ENCODE measurements around the gene IRX4. TPM values are rescaled to one million over a fixed set of nuclear protein-coding genes. Genes with fewer than 3 reads are reported as not detected.

Gene IRX4
- total RNA-seq, 1 experiment from 2014 or later: 44.7 TPM

DNA sequence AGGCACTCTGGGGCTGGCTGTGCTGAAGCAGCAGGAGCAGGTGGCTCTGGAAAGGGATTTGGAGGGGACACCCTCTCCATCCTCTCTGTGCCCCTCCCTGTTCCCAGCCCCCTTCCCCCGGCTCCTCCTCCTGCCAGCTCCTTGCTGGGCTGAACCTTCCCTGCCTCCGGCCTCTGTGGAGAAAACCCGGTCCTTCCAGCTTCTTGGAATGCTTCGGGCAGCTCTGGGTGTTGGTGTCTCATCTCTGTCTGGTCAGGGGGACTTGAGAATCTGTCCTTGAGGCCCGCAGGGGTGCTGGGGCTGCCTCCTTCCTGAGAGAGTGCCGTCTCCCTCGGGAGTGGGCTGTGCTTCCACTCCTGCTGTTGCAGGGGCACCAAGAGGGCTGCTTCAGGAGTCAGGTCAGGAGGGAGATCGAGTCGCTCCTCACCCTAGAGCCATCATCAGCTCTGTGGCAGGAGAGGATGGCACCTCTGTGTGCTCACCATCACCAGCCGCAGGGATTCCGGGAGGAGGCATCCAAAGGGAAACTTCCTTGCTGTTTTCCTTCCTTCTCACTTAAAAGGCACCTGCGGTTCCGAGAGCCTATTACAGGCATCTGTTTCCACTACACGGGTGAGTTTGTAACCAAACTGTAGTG lies 50.9 kb downstream of the IRX4 start:
- no TSS peak for BruUV-seq (replicated peaks)
- Mint-ChIP-seq H3K4me1 (ENCODE audit: insufficient read depth, unreplicated experiment) (no peaks in the 10 kb centered on the region), H3K27ac (ENCODE audit: low read depth, unreplicated experiment) (no peak overlapping the region), H3K36me3 (ENCODE audit: insufficient read depth, unreplicated experiment) (no peaks in the 10 kb centered on the region), H3K27me3 (ENCODE audit: insufficient read depth, unreplicated experiment) (peaks cover 12% of the 10 kb centered on the region), H3K4me3 (ENCODE audit: unreplicated experiment) (no peak overlapping the region), H3K9me3 (ENCODE audit: unreplicated experiment) (no peaks in the 10 kb centered on the region)
- CTCF ChIA-PET: interaction anchor here (1.2 kb wide), 1 partner anchor 11 kb away, joined by 3 read pairs; no protein-coding TSS in a partner anchor
- POLR2A ChIA-PET: interaction anchor here (0.6 kb wide), 1 partner anchor 918 kb away, joined by 3 read pairs; no protein-coding TSS in a partner anchor
- intact Hi-C loops (cut with micrococcal nuclease): no loop called here
- TF ChIP-seq, protein P1, sequence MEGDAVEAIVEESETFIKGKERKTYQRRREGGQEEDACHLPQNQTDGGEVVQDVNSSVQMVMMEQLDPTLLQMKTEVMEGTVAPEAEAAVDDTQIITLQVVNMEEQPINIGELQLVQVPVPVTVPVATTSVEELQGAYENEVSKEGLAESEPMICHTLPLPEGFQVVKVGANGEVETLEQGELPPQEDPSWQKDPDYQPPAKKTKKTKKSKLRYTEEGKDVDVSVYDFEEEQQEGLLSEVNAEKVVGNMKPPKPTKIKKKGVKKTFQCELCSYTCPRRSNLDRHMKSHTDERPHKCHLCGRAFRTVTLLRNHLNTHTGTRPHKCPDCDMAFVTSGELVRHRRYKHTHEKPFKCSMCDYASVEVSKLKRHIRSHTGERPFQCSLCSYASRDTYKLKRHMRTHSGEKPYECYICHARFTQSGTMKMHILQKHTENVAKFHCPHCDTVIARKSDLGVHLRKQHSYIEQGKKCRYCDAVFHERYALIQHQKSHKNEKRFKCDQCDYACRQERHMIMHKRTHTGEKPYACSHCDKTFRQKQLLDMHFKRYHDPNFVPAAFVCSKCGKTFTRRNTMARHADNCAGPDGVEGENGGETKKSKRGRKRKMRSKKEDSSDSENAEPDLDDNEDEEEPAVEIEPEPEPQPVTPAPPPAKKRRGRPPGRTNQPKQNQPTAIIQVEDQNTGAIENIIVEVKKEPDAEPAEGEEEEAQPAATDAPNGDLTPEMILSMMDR (IDR thresholded peaks at IDR 0.05; ENCODE audit: unreplicated experiment): no peak
- no peak for DNase-seq (ENCODE audit: unreplicated experiment)

DNA sequence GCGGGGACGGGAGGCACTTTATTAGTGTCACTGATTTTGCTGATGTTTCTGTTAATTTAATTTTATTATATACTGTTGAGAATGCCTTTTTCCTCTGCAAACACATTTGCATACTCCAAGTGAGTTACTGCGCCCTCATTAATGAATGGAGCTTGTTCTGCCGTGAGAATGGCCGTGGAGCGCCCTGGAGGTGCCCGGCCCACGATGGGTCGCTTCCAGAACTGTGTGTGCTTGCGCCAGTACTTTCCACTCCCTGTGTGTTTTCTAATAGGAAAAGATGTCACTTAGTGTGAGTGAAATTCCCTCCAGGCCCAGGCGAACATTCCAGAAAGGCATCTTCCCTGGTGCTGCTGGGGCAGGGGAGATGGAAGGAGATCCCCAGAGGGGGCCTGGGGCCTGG lies 51.5 kb downstream of the IRX4 start:
- Mint-ChIP-seq H3K9me3 (ENCODE audit: unreplicated experiment) (no peaks in the 10 kb centered on the region), H3K27ac (ENCODE audit: low read depth, unreplicated experiment) (no peak overlapping the region), H3K27me3 (ENCODE audit: insufficient read depth, unreplicated experiment) (peaks cover 12% of the 10 kb centered on the region), H3K4me1 (ENCODE audit: insufficient read depth, unreplicated experiment) (no peaks in the 10 kb centered on the region), H3K36me3 (ENCODE audit: insufficient read depth, unreplicated experiment) (no peaks in the 10 kb centered on the region), H3K4me3 (ENCODE audit: unreplicated experiment) (no peak overlapping the region)
- intact Hi-C loops (cut with micrococcal nuclease): no loop called here
- POLR2A ChIA-PET: interaction anchor here (0.6 kb wide), 1 partner anchor 919 kb away, joined by 3 read pairs; no protein-coding TSS in a partner anchor
- CTCF ChIA-PET: no interaction called here
- no TSS peak for BruUV-seq (replicated peaks)
- TF ChIP-seq, protein P1 (IDR thresholded peaks at IDR 0.05; ENCODE audit: unreplicated experiment): no peak
- no peak for DNase-seq (ENCODE audit: unreplicated experiment)

DNA sequence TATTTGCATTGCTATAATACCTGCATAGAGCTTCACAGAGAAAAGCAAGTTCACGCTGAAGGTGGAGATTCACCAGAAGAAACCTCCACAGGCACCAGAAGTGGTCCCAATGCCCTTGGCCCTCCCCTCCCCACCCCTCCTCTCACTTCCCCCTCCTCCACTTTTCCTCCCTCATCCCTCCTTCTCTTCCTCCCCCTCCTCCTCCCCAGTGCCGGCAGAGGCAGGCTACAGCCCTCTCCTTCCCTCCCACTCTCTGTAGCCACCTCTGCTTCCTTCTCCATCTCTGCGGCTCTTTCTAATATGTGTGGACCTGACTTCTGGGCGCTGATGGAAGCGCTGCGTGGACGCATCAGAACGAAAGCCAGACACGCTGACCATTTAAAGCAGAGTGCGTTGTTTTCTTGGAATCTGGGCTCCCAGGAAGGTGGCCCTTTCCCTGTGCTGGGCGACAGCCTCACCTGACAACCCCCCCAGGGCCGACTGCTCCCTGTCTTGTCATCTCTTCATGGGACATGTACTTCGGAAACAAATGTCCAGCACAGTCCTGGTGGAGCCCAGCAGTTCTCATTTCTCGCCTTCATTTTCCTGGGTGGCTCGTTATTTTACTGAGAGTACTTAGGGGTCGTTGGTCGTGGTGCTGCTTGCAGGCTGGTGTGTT lies 52.0 kb downstream of the IRX4 start:
- POLR2A ChIA-PET: no interaction called here
- no peaks in the 10 kb centered on the region for H3K36me3 Mint-ChIP-seq (ENCODE audit: insufficient read depth, unreplicated experiment)

DNA sequence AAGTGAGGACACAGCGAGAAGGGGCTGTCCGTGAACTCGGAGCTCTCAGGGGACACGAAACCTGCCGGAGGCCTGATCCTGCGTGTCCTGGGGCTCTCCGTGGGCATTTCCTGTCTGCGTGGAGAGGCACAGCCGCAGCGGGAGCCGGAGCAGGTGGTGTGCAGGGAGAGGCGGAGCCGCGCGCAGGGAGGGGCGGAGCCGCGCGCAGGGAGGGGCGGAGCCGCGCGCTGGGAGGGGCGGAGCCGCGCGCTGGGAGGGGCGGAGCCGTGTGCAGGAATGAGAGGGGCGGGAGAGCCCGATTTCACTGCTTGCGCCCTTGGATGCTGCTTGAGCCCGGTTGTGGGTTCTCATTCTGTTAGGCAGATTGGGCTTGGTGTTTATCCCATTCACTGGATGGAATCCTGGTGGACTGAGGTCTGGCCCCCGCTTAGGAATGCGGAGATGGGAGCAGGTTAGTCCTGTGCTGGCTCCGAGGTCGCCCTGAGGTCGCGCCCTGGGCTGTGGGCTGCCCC lies 54.8 kb downstream of the IRX4 start:
- Mint-ChIP-seq H3K9me3 (ENCODE audit: unreplicated experiment) (no peaks in the 10 kb centered on the region), H3K36me3 (ENCODE audit: insufficient read depth, unreplicated experiment) (peaks cover 10% of the 10 kb centered on the region), H3K4me3 (ENCODE audit: unreplicated experiment) (no peak overlapping the region), H3K27me3 (ENCODE audit: insufficient read depth, unreplicated experiment) (no peaks in the 10 kb centered on the region), H3K4me1 (ENCODE audit: insufficient read depth, unreplicated experiment) (no peaks in the 10 kb centered on the region), H3K27ac (ENCODE audit: low read depth, unreplicated experiment) (no peak overlapping the region)
- ChIA-PET POLR2A (interaction anchor here (0.7 kb wide), 1 partner anchor 14 kb away, joined by 3 read pairs; no protein-coding TSS in a partner anchor), CTCF (no interaction called here)
- intact Hi-C loops (cut with micrococcal nuclease): no loop called here
- TF ChIP-seq, protein P1 (IDR thresholded peaks at IDR 0.05; ENCODE audit: unreplicated experiment): no peak
- no peak for DNase-seq (ENCODE audit: unreplicated experiment)
- no TSS peak for BruUV-seq (replicated peaks)

More for the DNA sequence above, 52.0 kb downstream of the IRX4 start:
- TF ChIP-seq, protein P1 (IDR thresholded peaks at IDR 0.05; ENCODE audit: unreplicated experiment): no peak
- Mint-ChIP-seq H3K27me3 (ENCODE audit: insufficient read depth, unreplicated experiment) (peaks cover 12% of the 10 kb centered on the region), H3K9me3 (ENCODE audit: unreplicated experiment) (no peaks in the 10 kb centered on the region), H3K4me3 (ENCODE audit: unreplicated experiment) (no peak overlapping the region), H3K4me1 (ENCODE audit: insufficient read depth, unreplicated experiment) (no peaks in the 10 kb centered on the region), H3K27ac (ENCODE audit: low read depth, unreplicated experiment) (no peak overlapping the region)
- no peak for DNase-seq (ENCODE audit: unreplicated experiment)
- intact Hi-C loops (cut with micrococcal nuclease): no loop called here
- CTCF ChIA-PET: no interaction called here
- no TSS peak for BruUV-seq (replicated peaks)

Data from MCF 10A (cell line).